ENCODE results near the gene CD300C. TPM values are rescaled to one million over a fixed set of nuclear protein-coding genes. Genes with fewer than 3 reads are reported as not detected.

CD300C gene
- total RNA-seq, 1 donor from 2014 or later: 13.9 TPM

DNA sequence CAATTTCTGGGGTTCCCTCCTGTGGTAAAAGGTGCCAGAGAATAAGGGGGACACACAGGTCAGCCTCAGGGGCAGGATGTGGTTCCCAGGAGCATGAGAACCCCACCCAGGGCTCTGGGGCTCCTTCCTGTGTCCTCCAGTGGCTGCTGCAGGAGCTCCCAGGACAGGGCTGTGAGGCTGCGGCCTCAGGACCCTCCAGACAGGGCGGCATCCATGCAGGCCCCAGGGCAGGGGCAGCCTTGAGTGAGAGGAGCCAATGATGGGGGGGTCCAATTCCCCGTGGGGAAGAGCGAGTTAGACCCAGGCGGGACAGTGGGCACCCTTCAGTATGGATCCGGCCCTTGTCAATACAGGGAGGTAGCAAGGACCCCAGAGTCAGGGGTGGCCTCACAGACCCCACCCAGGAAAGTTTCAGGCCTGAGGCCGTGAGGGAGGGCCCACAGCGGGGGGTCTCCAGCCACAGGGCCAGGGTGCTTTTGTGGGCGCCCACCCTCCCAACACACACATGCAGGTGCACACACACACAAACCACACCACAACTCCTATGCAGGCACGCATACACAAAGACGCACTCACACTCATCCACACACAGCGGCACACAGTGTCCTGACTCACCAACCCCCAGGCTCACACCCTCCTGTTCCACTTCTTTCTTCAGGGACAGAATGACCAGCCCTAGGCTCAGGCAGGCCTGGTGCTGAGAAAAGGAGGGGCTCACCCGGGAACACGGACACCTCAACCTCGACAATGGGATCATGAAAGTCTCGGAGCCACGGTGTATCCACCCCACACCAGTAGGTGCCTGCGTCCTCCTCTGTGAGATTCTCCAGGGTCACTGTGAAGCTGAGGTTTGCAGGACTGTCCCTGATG is 1.8 kb downstream of the CD300C start:
- Histone ChIP-seq H3K27me3 (ENCODE audit: low read depth) (peaks cover 2% of the 10 kb centered on the region), H3K4me3 (no peak overlapping the region)
- intact Hi-C loops (cut with DNase I): no loop called here

DNA sequence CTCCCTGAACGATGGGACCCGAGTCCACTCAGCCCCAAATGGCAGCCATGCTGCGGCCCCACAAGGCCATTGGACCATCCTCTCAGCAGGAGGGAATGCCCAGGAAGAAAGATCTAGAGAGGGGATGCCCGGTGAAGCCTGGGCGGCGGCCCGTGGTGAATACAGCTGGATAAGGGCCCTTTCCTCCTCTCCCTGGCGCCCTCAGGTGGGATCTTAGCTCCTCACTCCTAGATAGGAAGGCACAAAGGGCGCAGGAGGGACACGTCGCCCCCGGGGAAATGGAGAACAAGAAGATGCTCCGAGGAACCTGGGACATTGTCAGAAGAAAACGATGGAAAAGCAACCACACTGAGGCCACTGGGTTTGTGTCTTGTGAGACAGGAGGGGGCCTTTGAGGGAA is 2.5 kb downstream of the CD300C start:
- intact Hi-C loops (cut with DNase I): no loop called here
- Histone ChIP-seq H3K4me1 (no peaks in the 10 kb centered on the region), H3K4me3 (no peak overlapping the region), H3K27ac (no peak overlapping the region), H3K27me3 (ENCODE audit: low read depth) (no peaks in the 10 kb centered on the region), H3K9me3 (no peaks in the 10 kb centered on the region), H3K36me3 (no peaks in the 10 kb centered on the region)
- TF ChIP-seq, protein P1, sequence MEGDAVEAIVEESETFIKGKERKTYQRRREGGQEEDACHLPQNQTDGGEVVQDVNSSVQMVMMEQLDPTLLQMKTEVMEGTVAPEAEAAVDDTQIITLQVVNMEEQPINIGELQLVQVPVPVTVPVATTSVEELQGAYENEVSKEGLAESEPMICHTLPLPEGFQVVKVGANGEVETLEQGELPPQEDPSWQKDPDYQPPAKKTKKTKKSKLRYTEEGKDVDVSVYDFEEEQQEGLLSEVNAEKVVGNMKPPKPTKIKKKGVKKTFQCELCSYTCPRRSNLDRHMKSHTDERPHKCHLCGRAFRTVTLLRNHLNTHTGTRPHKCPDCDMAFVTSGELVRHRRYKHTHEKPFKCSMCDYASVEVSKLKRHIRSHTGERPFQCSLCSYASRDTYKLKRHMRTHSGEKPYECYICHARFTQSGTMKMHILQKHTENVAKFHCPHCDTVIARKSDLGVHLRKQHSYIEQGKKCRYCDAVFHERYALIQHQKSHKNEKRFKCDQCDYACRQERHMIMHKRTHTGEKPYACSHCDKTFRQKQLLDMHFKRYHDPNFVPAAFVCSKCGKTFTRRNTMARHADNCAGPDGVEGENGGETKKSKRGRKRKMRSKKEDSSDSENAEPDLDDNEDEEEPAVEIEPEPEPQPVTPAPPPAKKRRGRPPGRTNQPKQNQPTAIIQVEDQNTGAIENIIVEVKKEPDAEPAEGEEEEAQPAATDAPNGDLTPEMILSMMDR (IDR thresholded peaks at IDR 0.05): no peak
- DNase-seq (peak; percentile 30), ATAC-seq (no peak)

More for the DNA sequence above, 1.8 kb downstream of the CD300C start:
- Histone ChIP-seq H3K27ac (no peak overlapping the region), H3K4me1 (no peaks in the 10 kb centered on the region), H3K36me3 (no peaks in the 10 kb centered on the region), H3K9me3 (no peaks in the 10 kb centered on the region)
- DNase-seq (peak; percentile 20), ATAC-seq (no peak)
- TF ChIP-seq, protein P1 (IDR thresholded peaks at IDR 0.05): no peak

DNA sequence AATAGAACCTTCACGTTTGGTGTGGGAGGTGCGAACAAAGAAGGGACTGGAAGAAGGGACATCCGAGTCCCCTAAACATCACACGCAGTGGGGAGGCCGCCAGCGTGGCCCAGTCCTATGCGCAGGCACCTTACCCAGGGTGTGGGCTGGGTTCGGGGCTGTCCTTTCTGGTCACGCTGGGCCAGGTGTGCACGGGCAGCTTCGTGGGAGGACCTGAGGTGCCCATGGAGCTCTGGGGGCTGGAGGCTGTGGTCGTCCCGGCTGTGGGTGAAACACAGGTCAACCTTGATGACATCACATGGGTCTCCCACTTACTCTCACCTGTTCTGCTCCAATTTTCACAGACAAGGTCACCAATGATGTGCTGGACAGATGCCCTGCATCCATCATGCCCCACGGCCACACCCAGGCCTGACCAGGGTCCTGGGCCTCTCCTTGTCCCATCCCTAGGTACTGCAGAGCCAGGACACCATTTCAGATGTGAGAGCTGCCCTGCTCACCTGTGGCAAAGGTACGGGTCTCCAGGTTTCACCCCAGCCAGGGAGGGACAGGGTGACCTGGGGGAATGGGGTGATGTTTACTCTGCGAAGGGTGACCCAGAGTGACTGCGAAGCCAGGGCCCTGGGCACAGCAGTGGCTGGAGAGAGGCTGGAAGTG is 3.1 kb downstream of the CD300C start:
- Histone ChIP-seq H3K4me1 (no peaks in the 10 kb centered on the region), H3K4me3 (no peak overlapping the region), H3K27me3 (ENCODE audit: low read depth) (no peaks in the 10 kb centered on the region), H3K36me3 (no peaks in the 10 kb centered on the region), H3K9me3 (no peaks in the 10 kb centered on the region), H3K27ac (no peak overlapping the region)
- TF ChIP-seq, protein P1 (IDR thresholded peaks at IDR 0.05): no peak
- ATAC-seq: no peak
- intact Hi-C loops (cut with DNase I): no loop called here
- DNase-seq: peak; percentile 39

DNA sequence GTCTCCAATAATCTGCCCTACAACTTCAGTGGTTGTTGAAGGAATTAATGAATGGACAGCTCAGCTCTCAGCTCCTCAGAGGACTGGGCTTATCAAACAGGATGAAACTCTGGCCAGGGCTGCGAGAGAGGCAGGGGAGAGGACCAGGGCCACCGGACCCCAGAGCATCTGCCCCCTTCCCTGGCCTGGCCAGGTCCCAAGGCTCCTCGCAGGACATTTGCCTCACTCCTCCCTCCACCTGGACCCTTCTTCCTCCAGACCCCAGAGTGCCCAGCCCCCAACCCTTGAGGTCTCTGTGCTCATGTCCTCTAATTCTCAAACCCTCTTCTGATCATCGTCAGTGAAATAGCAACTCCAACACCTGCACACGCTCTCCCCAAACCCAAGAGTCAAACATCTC is 3.7 kb downstream of the CD300C start:
- H3K27me3 ChIP-seq (ENCODE audit: low read depth): no peaks in the 10 kb centered on the region
- ATAC-seq: no peak
- no peak overlapping the region for H3K4me3 ChIP-seq
- no peaks in the 10 kb centered on the region for H3K9me3 ChIP-seq
- no peaks in the 10 kb centered on the region for H3K4me1 ChIP-seq
- TF ChIP-seq, protein P1 (IDR thresholded peaks at IDR 0.05): no peak
- no peaks in the 10 kb centered on the region for H3K36me3 ChIP-seq
- peak; percentile 14 for DNase-seq
- no peak overlapping the region for H3K27ac ChIP-seq
- intact Hi-C loops (cut with DNase I): no loop called here

DNA sequence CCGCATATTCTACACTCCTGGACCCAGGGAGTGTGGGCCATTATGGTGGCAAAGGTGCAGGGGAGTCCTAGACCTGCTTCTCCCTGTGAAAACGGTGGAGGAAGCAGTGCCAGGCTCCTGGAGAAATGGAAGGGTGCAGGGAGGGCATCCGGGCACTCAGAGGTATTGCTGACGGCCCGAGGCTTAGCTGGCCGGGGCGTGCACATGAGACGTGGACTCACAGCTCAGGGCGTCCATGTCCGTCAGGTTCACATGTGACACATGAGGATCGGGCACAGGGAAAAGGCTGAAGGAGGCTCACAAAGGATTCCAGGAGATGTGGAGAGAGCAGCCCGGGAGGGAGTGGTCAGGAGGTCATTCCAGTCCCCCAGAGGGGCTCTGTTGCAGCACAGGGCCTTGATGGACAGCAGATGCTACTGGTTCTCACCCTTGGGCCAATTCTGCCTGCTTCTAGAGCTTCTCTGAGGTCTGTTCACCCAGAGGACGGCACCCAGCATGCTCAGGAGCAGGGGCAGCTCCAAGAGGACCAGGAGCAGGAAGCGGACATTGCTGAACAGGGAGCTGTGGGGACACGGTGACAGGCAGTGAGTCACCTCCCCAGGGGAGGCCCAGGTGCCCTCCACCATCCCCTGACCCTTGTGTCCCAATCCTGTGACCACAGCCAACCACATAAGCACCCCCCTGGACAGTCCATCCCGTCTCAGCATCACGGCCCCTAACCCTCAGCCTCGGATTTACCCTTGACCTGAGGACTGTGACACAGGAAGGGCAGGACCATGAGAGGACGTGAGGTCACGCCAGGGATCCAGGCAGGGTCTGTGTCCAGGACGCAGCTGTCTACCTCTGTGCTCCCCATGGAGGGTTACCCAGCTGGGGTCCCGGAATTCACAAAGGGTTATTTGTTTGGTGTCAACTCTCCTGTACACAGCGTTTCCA is 4.5 kb downstream of the CD300C start:
- Histone ChIP-seq H3K4me3 (no peak overlapping the region), H3K9me3 (no peaks in the 10 kb centered on the region), H3K27ac (no peak overlapping the region), H3K36me3 (no peaks in the 10 kb centered on the region), H3K27me3 (ENCODE audit: low read depth) (no peaks in the 10 kb centered on the region), H3K4me1 (no peaks in the 10 kb centered on the region)
- DNase-seq (peak; percentile 34), ATAC-seq (no peak)
- intact Hi-C loops (cut with DNase I): no loop called here
- TF ChIP-seq, protein P1 (IDR thresholded peaks at IDR 0.05): no peak
